GM12872 (cell line): ENCODE results near the gene BARX2.

Experiments used
- TF ChIP-seq, protein P1 (sequence below): IDR thresholded peaks from 3 replicates; pipeline ENCODE4 v1.5.1; 2011; ENCODE audit warnings: low read depth, mild to moderate bottlenecking, low read length, moderate library complexity; ENCODE audit not compliant: insufficient read depth

Gene BARX2

DNA sequence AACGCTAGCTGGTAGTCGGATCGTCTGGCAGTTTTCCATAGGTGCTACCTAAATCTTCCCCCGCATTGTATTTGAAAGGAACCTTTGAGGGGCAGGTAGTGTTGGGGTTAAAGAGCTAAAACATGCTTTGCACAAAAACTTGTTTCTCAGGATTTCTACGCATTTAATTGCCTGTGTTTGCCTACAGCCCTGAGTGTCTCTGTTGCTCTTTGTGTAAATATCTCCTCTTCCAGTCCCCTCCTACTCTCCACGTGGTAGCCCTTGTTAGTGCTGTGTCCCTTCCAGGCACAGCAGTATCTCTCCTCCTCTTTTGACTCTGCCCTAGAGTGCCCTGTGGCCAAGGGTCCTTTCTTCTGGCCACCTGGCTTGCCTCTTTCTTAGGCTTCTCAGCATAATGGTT, 81.7 kb downstream of the BARX2 start:
- TF ChIP-seq, protein P1, sequence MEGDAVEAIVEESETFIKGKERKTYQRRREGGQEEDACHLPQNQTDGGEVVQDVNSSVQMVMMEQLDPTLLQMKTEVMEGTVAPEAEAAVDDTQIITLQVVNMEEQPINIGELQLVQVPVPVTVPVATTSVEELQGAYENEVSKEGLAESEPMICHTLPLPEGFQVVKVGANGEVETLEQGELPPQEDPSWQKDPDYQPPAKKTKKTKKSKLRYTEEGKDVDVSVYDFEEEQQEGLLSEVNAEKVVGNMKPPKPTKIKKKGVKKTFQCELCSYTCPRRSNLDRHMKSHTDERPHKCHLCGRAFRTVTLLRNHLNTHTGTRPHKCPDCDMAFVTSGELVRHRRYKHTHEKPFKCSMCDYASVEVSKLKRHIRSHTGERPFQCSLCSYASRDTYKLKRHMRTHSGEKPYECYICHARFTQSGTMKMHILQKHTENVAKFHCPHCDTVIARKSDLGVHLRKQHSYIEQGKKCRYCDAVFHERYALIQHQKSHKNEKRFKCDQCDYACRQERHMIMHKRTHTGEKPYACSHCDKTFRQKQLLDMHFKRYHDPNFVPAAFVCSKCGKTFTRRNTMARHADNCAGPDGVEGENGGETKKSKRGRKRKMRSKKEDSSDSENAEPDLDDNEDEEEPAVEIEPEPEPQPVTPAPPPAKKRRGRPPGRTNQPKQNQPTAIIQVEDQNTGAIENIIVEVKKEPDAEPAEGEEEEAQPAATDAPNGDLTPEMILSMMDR = no peak

DNA sequence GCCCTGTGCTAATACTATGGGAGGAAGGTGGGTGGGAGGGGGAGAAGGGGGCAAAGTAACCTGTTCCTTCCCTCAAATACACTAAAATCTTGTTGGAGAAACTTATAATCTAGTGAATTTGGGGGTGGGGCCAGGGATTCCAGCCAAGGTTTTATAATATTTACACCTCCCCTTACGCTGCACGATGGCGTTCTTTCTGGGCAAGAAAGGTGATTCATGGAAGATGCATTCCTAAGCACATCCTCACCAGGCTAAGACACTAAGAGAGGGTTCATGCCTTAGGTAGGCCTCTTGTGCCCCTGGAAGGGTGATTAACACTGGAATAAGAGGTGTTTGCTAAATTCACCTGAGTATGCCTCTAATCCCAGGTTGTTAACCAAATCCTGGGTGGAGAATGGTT, 82.6 kb downstream of the BARX2 start:
- TF ChIP-seq, protein P1 = no peak

DNA sequence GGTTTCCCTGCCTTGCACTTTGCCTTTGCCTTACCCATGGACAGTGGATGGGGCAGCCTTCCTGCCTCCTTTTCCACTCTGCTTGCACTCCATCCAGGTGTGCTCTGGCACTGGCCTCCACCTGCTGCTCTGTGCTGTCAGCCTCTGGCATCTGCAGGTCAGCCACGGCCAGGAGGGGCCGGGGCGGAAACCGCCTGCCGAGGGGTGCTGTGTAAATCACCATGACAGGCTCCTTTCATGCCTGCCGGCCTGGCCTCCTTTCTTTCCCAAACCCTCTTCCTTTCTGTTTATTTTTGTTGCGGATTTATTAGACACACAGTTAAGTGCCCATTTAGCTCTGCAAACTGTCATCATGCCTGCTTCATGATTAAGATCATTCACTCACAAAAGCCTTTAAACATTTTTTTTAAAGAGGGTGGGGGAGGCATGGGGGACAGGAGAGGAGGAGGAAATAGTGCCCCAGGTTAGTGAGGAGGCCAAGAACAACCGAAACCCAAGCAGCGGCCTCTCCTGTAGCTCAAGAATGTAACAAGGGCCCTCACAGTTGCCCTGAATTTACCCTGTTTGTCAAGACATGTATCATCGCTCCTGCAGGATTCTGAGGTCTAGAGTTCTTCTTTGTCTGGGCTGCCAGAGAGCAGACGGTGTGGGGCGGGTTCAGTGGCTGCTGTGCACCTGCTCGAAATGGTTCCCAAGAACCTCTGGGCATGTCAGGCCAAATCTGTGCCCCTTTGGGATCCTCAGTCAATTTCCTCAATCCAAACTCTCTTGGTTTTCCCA, 83.3 kb downstream of the BARX2 start:
- TF ChIP-seq, protein P1 = no peak

DNA sequence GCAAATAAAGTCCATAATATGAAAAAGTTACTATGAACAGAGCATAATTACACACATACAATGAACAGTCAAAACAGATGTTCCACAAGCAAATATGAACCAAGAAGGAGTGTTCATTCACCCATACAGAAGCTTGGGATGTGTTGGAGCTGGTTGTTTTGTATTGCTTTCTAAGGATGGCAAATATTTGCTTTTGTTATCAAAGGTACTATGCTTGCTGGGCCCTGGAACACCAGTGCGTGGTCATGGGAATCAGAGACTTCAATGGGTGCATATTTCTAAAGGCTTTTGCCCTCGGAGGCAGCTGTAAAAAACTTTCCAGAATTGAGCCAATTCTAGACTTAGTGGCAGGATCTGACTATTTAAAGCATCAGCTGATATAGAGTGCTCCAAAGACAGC, 85.1 kb downstream of the BARX2 start:
- TF ChIP-seq, protein P1 = no peak

DNA sequence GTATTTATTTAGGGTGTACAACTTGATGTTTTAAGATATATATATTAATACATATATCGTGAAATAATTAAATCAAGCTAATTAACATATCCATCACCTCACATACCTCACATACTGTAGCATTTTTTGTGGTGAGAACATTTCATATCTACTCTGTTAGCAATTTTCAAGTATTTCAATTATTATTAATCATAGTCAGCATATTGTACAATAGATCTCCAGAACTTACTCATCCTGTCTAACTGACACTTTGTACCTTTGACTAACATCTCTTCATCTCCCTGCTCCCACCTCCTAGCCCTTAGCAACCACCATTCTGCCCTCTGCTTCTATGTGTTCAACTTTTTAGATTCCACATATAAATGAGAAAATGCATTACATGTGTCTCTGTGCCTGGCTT, 108.4 kb downstream of the BARX2 start:
- TF ChIP-seq, protein P1 = no peak

DNA sequence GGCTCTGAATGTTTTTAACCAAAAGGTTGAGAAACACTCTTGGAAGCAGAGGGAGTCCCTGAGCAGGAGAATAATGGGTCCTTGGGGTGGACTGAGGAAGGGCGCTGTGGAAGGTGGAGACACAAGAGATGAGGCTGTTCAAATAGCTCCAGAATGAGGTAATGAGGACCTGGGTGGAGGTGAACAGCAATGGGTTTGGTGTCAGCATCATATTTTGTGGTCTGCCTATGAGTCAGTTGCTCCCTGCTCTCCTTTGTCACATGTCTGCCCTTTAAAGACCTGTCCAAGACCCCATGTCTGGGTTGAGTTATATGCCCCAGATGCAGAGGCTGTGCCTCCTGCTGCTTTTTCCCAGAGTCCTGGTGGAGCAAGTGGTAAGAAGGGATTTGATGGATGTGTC, 113.6 kb downstream of the BARX2 start:
- TF ChIP-seq, protein P1 = no peak

DNA sequence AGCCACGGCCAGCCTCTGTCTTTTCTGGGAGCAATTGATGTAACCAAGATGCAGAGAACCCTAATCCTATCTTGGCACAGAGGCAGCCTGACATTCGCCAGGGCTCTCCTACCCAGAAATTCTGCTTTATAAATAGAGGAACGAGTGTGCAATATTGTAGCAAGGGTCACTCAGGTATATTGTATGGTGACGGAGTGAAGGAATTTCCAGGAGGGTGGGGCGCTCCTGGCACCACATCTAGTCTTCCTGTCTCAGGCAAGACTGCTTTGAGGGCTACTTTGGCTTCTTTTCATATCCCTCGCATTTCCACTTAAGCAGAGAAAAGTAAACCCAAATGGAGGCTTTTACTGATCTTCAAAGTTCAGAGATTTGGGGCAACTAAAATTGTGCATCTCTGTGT, 114.4 kb downstream of the BARX2 start:
- TF ChIP-seq, protein P1 = no peak

DNA sequence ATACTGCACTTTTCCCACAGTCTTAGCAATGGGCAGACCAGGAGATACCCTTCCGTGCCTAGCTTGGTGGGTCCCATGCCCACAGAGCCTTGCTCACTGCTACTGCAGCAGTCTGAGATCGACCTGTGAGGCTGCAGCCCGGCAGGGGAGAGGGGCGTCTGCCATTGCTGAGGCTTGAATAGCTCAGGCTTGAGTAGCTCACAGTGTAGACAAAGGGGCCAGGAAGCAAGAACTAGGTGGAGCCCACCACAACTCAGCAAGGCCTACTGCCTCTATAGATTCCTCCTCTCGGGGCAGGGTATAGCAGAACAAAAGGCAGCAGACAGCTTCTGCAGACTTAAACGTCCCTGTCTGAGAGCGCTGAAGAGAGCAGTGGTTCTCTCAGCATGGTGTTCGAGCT, 118.1 kb downstream of the BARX2 start:
- TF ChIP-seq, protein P1 = no peak
